ENCODE data around the gene UBE2M. TPM values are rescaled to one million over a fixed set of nuclear protein-coding genes. Genes with fewer than 3 reads are reported as not detected.

UBE2M gene
- polyA plus RNA-seq, 2 of the 4 experiments (the other 2 are of a cell fraction): 139 to 190 TPM

GRCh38 chr19:58551123-58551497, 7.3 kb downstream of the UBE2M start:
- Histone ChIP-seq H3K4me1 (peaks cover 34% of the 10 kb centered on the region), H3K4me3 (no peak overlapping the region), H3K9me3 (no peaks in the 10 kb centered on the region), H3K27ac (no peak overlapping the region), H3K4me2 (no peak overlapping the region)
- CTCF ChIA-PET: interaction anchor here (0.6 to 13.8 kb wide), 2 partner anchors 15 to 31 kb away, joined by 3 to 222 read pairs; partner anchors contain the start of gene ZBTB45
- WGBS (ENCODE audit: missing lambda C conversion rate): 63% methylated on average over 1 of the region's 1 CpG
- POLR2A ChIA-PET: interaction anchor here (1.2 to 6.8 kb wide), 3 partner anchors 11 to 37 kb away, joined by 3 to 85 read pairs (median 3); partner anchors contain the start of gene ZBTB45
- TF ChIP-seq MAZ (IDR thresholded peaks at IDR 0.05; ENCODE audit: borderline replicate concordance, low read depth, low read length) (no peak), EHF (CRISPR knock-in tag; IDR thresholded peaks at IDR 0.05) (no peak), ZFP36 (IDR thresholded peaks at IDR 0.05; ENCODE audit: borderline replicate concordance, partially characterized antibody) (no peak), POLR2AphosphoS2 (conservative IDR thresholded peaks at IDR 0.05; ENCODE audit: low read length) (no peak), FOSL2 (IDR thresholded peaks at IDR 0.05) (no peak), FOSL2 (CRISPR knock-in tag; IDR thresholded peaks at IDR 0.05) (no peak), HOXB5 (CRISPR knock-in tag; IDR thresholded peaks at IDR 0.05) (no peak), RFX5 (IDR thresholded peaks at IDR 0.05) (no peak), ESRRA (IDR thresholded peaks at IDR 0.05; ENCODE audit: borderline replicate concordance, low read length) (no peak), BCL3 (IDR thresholded peaks at IDR 0.05) (no peak), HES2 (IDR thresholded peaks at IDR 0.05) (no peak)
- DNase-seq (ENCODE audit: low read depth in 1 of 2, low spot score in 1 of 2) (no peak), ATAC-seq (no peak), FAIRE-seq (no peak)

- POLR2A ChIA-PET: interaction anchor here (1.2 to 6.8 kb wide), 3 partner anchors 11 to 37 kb away, joined by 3 to 85 read pairs (median 3); partner anchors contain the start of gene ZBTB45
- FAIRE-seq (no peak), ATAC-seq (no peak), DNase-seq (ENCODE audit: low read depth in 1 of 2, low spot score in 1 of 2) (no peak)
- H3K4me2 ChIP-seq: no peak overlapping the region
- no peaks in the 10 kb centered on the region for H3K9me3 ChIP-seq
- H3K4me1 ChIP-seq: peaks cover 32% of the 10 kb centered on the region
- H3K27ac ChIP-seq: no peak overlapping the region
- WGBS (ENCODE audit: missing lambda C conversion rate): 93% methylated on average over 13 of the region's 13 CpGs
- TF ChIP-seq EP300 (IDR thresholded peaks at IDR 0.05) (no peak), ELK1 (IDR thresholded peaks at IDR 0.05; ENCODE audit: low read depth, low read length) (no peak), GATA3 (IDR thresholded peaks at IDR 0.05; ENCODE audit: borderline replicate concordance) (no peak), JUN (IDR thresholded peaks at IDR 0.05) (peak; percentile 24 to 38; a peak in 2 of 5 replicates), KDM1A (IDR thresholded peaks at IDR 0.05; ENCODE audit: low read depth) (no peak), HOXA7 (CRISPR knock-in tag; IDR thresholded peaks at IDR 0.05) (peak; percentile 47; the same call in 1 of the 2 replicates), POLR2AphosphoS2 (conservative IDR thresholded peaks at IDR 0.05; ENCODE audit: low read length) (0 out of 2 replicates have a peak, but pooled peaks have one; percentile 58), ZSCAN20 (CRISPR knock-in tag; IDR thresholded peaks at IDR 0.05) (no peak), NPAS2 (CRISPR knock-in tag; IDR thresholded peaks at IDR 0.05; ENCODE audit: borderline replicate concordance) (no peak), HMGXB4 (CRISPR knock-in tag; IDR thresholded peaks at IDR 0.05; ENCODE audit: borderline replicate concordance) (no peak), BHLHE40 (IDR thresholded peaks at IDR 0.05; ENCODE audit: low read depth, low read length) (no peak), KDM5A (IDR thresholded peaks at IDR 0.05) (no peak), RFX5 (IDR thresholded peaks at IDR 0.05) (no peak), HES2 (IDR thresholded peaks at IDR 0.05) (no peak), HOXB13 (CRISPR knock-in tag; IDR thresholded peaks at IDR 0.05; ENCODE audit: low read depth) (no peak)
- TF ChIP-seq, protein P1, sequence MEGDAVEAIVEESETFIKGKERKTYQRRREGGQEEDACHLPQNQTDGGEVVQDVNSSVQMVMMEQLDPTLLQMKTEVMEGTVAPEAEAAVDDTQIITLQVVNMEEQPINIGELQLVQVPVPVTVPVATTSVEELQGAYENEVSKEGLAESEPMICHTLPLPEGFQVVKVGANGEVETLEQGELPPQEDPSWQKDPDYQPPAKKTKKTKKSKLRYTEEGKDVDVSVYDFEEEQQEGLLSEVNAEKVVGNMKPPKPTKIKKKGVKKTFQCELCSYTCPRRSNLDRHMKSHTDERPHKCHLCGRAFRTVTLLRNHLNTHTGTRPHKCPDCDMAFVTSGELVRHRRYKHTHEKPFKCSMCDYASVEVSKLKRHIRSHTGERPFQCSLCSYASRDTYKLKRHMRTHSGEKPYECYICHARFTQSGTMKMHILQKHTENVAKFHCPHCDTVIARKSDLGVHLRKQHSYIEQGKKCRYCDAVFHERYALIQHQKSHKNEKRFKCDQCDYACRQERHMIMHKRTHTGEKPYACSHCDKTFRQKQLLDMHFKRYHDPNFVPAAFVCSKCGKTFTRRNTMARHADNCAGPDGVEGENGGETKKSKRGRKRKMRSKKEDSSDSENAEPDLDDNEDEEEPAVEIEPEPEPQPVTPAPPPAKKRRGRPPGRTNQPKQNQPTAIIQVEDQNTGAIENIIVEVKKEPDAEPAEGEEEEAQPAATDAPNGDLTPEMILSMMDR (IDR thresholded peaks at IDR 0.05): no peak
- H3K4me3 ChIP-seq: no peak overlapping the region
- CTCF ChIA-PET: interaction anchor here (0.6 to 13.8 kb wide), 2 partner anchors 16 to 31 kb away, joined by 3 to 222 read pairs; partner anchors contain the start of gene ZBTB45
Measured at GRCh38 chr19:58550362-58551122, 7.9 kb downstream of the UBE2M start.
